HEK293T (cell line): ENCODE measurements around the gene PARM1.

ENCODE experiments used
- BHLHE40 ChIP-seq: fragments of 450-650 bp; IDR thresholded peaks from 2 replicates; pipeline ENCODE4 v1.6.1; 2016; ENCODE audit warnings: mild to moderate bottlenecking, moderate library complexity, borderline replicate concordance
- CTBP1 ChIP-seq: fragments of 450-650 bp; IDR thresholded peaks from 2 replicates; pipeline ENCODE4 v1.6.1; 2016; ENCODE audit warnings: borderline replicate concordance
- FOXA1 ChIP-seq: fragments of 450-650 bp; IDR thresholded peaks from 2 replicates; pipeline ENCODE4 v1.6.1; 2016; ENCODE audit warnings: mild to moderate bottlenecking
- FOXK2 ChIP-seq: fragments of 450-650 bp; IDR thresholded peaks from 2 replicates; pipeline ENCODE4 v1.6.1; 2016; ENCODE audit warnings: mild to moderate bottlenecking
- FOXM1 ChIP-seq: fragments of 450-650 bp; IDR thresholded peaks from 2 replicates; pipeline ENCODE4 v1.6.1; 2017; ENCODE audit warnings: mild to moderate bottlenecking, borderline replicate concordance
- HDGF ChIP-seq: fragments of 450-650 bp; IDR thresholded peaks from 2 replicates; pipeline ENCODE4 v1.6.1; 2017; ENCODE audit warnings: antibody characterized with exemption, borderline replicate concordance
- L3MBTL2 ChIP-seq: fragments of 450-650 bp; conservative IDR thresholded peaks from 2 replicates; pipeline ENCODE4 v1.6.1; 2016; ENCODE audit warnings: mild to moderate bottlenecking
- LEF1 ChIP-seq: fragments of 450-650 bp; IDR thresholded peaks from 2 replicates; pipeline ENCODE4 v1.6.1; 2017; ENCODE audit warnings: mild to moderate bottlenecking, borderline replicate concordance
- NFRKB ChIP-seq: fragments of 450-650 bp; IDR thresholded peaks from 2 replicates; pipeline ENCODE4 v1.6.1; 2016; ENCODE audit warnings: mild to moderate bottlenecking, moderate library complexity
- SP1 ChIP-seq: fragments of 450-650 bp; IDR thresholded peaks from 2 replicates; pipeline ENCODE4 v1.6.1; 2017
- SUZ12 ChIP-seq: fragments of 450-650 bp; IDR thresholded peaks from 2 replicates; pipeline ENCODE4 v1.6.1; 2016; ENCODE audit warnings: mild to moderate bottlenecking
- TARDBP ChIP-seq: fragments of 450-650 bp; IDR thresholded peaks from 2 replicates; pipeline ENCODE4 v1.6.1; 2016
- ZNF384 ChIP-seq: fragments of 450-650 bp; IDR thresholded peaks from 2 replicates; pipeline ENCODE4 v1.6.1; 2016

DNA sequence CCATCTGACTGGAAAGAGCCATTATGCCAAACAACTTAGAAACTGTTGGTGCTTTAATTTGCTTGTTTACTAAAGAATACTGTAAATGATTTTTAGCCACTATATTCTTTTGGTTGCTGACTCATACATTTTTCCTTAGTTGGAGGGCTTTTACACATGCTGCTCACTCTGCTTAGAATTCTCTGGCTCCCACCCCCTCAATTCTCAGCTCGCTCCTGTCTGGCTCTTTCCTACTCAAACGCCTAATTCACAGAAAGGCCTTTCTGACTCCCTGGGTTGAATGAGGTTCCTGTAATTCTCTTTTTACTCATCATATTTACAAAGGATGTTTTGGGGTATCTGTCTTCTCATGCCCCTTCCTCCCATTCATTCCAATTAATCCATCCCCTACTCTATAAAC lies 26.1 kb upstream of the PARM1 start:
- TF ChIP-seq SUZ12 (no peak), FOXM1 (no peak), FOXA1 (no peak), L3MBTL2 (no peak), SP1 (no peak), TARDBP (no peak), LEF1 (no peak), CTBP1 (no peak), HDGF (no peak), BHLHE40 (no peak), ZNF384 (no peak), NFRKB (no peak), FOXK2 (no peak)
